Measurements from ENCODE around the gene ITGA7. TPM values are rescaled to one million over a fixed set of nuclear protein-coding genes. Genes with fewer than 3 reads are reported as not detected.

ITGA7 gene
- total and polyA plus RNA-seq, 3 donors from 2014 or later = 26.4 to 43.3 (median 30.6) TPM

- Histone ChIP-seq H3K4me3 (no peak overlapping the region), H3K27ac (no peak overlapping the region), H3K36me3 (ENCODE audit: low read depth, missing control alignments) (no peaks in the 10 kb centered on the region), H3K4me1 (no peaks in the 10 kb centered on the region), H3K27me3 (no peaks in the 10 kb centered on the region), H3K9me3 (no peaks in the 10 kb centered on the region)
- intact Hi-C loops (cut with DNase I; ENCODE audit: low total_unique reads) = no loop called here
- WGBS, 2 donors = 82 to 83% methylated on average over 7 of the region's 7 CpGs
- TF ChIP-seq, protein P1, sequence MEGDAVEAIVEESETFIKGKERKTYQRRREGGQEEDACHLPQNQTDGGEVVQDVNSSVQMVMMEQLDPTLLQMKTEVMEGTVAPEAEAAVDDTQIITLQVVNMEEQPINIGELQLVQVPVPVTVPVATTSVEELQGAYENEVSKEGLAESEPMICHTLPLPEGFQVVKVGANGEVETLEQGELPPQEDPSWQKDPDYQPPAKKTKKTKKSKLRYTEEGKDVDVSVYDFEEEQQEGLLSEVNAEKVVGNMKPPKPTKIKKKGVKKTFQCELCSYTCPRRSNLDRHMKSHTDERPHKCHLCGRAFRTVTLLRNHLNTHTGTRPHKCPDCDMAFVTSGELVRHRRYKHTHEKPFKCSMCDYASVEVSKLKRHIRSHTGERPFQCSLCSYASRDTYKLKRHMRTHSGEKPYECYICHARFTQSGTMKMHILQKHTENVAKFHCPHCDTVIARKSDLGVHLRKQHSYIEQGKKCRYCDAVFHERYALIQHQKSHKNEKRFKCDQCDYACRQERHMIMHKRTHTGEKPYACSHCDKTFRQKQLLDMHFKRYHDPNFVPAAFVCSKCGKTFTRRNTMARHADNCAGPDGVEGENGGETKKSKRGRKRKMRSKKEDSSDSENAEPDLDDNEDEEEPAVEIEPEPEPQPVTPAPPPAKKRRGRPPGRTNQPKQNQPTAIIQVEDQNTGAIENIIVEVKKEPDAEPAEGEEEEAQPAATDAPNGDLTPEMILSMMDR (IDR thresholded peaks at IDR 0.05) = no peak
- no peak for TF ChIP-seq POLR2A (IDR thresholded peaks at IDR 0.05)
- no peak for DNase-seq
Observed at GRCh38 chr12:55695349-55695748, 12.4 kb downstream of the ITGA7 start.

DNA sequence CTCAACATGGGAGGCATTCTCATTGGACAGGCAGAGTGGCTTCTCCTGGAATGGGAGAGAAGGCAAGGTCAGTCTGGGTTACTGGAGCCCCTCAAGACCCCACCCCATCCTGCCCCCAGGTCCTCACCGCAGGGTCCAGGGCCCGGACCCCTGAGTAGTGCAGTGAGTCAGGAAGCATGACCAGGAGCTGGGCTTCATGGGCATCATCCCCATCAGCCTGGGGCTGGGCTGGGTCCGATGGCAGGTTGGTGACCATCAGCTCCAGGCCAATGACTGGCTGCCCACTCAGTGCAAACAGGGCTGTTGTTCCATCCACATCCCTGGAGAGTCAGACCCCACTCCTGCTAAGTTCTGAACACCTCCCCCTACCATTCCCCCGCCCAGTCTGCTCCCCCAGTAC lies 13.1 kb downstream of the ITGA7 start:
- no peaks in the 10 kb centered on the region for H3K27me3 ChIP-seq
- H3K9me3 ChIP-seq = no peaks in the 10 kb centered on the region
- 98 to 100% methylated on average over 3 to 4 of the region's 4 CpGs for WGBS, 2 donors
- no peak for DNase-seq
- TF ChIP-seq POLR2A (IDR thresholded peaks at IDR 0.05) = no peak
- TF ChIP-seq, protein P1 (IDR thresholded peaks at IDR 0.05) = no peak
- no peaks in the 10 kb centered on the region for H3K36me3 ChIP-seq (ENCODE audit: low read depth, missing control alignments)
- H3K4me3 ChIP-seq = no peak overlapping the region
- H3K27ac ChIP-seq = no peak overlapping the region
- H3K4me1 ChIP-seq = no peaks in the 10 kb centered on the region
- intact Hi-C loops (cut with DNase I; ENCODE audit: low total_unique reads) = no loop called here

DNA sequence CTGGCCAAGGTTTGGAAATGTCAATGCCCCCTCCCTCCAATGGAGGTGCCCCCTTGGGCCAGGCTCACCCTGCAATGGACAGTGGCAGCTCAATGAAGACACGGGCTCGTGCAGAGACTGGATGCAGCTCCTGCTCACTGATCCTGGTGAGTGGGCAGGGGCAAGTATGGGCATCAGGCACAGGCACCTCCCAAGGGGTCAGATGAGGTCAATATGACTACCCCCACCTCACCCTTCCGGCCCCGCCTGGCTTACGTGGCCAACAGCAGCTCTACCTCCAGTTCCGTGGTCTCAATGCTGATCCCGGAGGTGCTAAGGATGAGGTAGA lies 13.6 kb downstream of the ITGA7 start:
- WGBS, 2 donors = 89 to 94% methylated on average over 3 to 7 of the region's 7 CpGs
- DNase-seq = no peak
- no peaks in the 10 kb centered on the region for H3K9me3 ChIP-seq
- no peaks in the 10 kb centered on the region for H3K27me3 ChIP-seq
- H3K36me3 ChIP-seq (ENCODE audit: low read depth, missing control alignments) = no peaks in the 10 kb centered on the region
- no peak overlapping the region for H3K4me3 ChIP-seq
- H3K27ac ChIP-seq = no peak overlapping the region
- intact Hi-C loops (cut with DNase I; ENCODE audit: low total_unique reads) = no loop called here
- no peaks in the 10 kb centered on the region for H3K4me1 ChIP-seq
- TF ChIP-seq, protein P1 (IDR thresholded peaks at IDR 0.05) = no peak
- no peak for TF ChIP-seq POLR2A (IDR thresholded peaks at IDR 0.05)

- no peaks in the 10 kb centered on the region for H3K36me3 ChIP-seq (ENCODE audit: low read depth, missing control alignments)
- intact Hi-C loops (cut with DNase I; ENCODE audit: low total_unique reads) = no loop called here
- H3K27me3 ChIP-seq = no peaks in the 10 kb centered on the region
- no peak overlapping the region for H3K27ac ChIP-seq
- no peak for TF ChIP-seq POLR2A (IDR thresholded peaks at IDR 0.05)
- TF ChIP-seq, protein P1 (IDR thresholded peaks at IDR 0.05) = no peak
- WGBS, 2 donors = 95 to 96% methylated on average over 6 to 7 of the region's 7 CpGs
- no peak for DNase-seq
- no peaks in the 10 kb centered on the region for H3K4me1 ChIP-seq
- no peaks in the 10 kb centered on the region for H3K9me3 ChIP-seq
- H3K4me3 ChIP-seq = no peak overlapping the region
Observed at GRCh38 chr12:55693323-55694187, 14.1 kb downstream of the ITGA7 start.
